ENCODE results near the gene PRKAB1. TPM values are rescaled to one million over a fixed set of nuclear protein-coding genes. Genes with fewer than 3 reads are reported as not detected.

PRKAB1 gene
- total RNA-seq, 1 donor from 2014 or later, result 32.5 TPM

DNA sequence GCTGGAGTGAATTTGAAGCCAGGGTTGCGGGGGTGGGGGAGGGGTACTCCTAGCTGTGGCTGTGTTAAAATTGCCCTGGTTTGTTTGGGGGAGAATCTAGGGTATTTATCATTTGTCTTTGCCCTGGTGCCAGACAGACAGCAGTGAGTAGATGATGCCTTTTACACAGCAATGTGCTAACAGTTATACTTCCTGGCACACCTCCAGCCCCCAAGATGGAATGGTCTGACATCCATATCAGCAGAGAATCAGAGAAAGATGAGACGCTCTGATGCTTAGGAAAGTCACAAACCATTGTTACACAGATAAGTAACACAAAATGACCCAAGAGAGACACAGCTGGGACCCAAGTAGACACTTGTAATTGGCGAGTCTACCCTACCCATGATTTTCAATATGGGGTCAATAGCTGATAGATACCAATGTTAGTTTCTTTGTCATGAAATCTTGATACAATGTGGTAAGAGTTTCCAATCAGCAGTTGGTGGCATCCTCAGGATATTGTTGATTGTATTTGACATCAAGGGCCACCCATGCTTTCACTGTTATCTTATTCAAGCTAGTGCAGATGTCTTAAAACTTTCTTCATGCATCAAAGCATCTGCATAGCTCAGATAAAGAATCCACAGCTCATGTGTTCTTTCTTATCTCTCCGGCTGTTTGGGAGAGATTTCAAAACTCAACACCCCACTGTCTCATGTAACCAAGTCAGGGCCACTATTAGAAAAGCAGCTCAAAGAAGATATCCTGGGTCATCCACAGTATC, 2.6 kb upstream of the PRKAB1 start:
- no peak overlapping the region for H3K27ac Mint-ChIP-seq
- TF ChIP-seq, protein P1, sequence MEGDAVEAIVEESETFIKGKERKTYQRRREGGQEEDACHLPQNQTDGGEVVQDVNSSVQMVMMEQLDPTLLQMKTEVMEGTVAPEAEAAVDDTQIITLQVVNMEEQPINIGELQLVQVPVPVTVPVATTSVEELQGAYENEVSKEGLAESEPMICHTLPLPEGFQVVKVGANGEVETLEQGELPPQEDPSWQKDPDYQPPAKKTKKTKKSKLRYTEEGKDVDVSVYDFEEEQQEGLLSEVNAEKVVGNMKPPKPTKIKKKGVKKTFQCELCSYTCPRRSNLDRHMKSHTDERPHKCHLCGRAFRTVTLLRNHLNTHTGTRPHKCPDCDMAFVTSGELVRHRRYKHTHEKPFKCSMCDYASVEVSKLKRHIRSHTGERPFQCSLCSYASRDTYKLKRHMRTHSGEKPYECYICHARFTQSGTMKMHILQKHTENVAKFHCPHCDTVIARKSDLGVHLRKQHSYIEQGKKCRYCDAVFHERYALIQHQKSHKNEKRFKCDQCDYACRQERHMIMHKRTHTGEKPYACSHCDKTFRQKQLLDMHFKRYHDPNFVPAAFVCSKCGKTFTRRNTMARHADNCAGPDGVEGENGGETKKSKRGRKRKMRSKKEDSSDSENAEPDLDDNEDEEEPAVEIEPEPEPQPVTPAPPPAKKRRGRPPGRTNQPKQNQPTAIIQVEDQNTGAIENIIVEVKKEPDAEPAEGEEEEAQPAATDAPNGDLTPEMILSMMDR (conservative IDR thresholded peaks at IDR 0.05), result no peak
- peaks cover 15% of the 10 kb centered on the region for H3K27me3 Mint-ChIP-seq
- H3K4me1 Mint-ChIP-seq (ENCODE audit: unreplicated experiment), result peaks cover 14% of the 10 kb centered on the region
- H3K9me3 Mint-ChIP-seq, result no peaks in the 10 kb centered on the region
- no peak overlapping the region for H3K4me3 Mint-ChIP-seq
- no peak for DNase-seq (ENCODE audit: extremely low spot score, unreplicated experiment)
- peaks cover 2% of the 10 kb centered on the region for H3K36me3 Mint-ChIP-seq

DNA sequence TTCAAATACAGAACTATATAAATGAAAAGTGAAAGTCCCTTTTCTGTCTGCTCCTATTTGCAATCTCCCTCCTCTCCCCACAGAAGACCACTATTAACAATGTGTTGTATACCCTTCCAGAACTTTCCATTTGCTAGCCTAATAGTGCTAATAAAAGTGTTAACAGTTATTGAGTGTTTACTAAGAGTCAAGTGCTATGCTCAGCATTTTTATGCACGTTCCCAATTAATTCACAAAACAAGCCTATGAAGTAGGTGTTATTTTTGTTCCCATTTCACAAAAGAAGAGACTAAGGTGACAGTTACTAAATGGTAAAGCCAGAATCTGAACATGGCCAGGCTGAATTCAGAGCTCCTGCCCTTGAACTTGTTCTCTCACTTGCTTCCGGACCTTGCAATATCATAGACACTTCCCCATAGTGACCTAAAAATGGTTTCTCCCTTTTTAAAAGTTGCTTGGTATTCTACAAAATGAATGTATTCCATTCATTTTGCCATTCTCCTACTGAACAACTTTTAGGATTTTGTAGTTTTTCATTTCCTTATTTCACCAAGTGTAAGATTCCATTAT, 1.6 kb upstream of the PRKAB1 start:
- TF ChIP-seq, protein P1 (conservative IDR thresholded peaks at IDR 0.05), result no peak
- no peak for DNase-seq (ENCODE audit: extremely low spot score, unreplicated experiment)
- Mint-ChIP-seq H3K4me3 (no peak overlapping the region), H3K27ac (no peak overlapping the region), H3K4me1 (ENCODE audit: unreplicated experiment) (peaks cover 24% of the 10 kb centered on the region), H3K36me3 (peaks cover 6% of the 10 kb centered on the region), H3K9me3 (no peaks in the 10 kb centered on the region), H3K27me3 (peaks cover 15% of the 10 kb centered on the region)

DNA sequence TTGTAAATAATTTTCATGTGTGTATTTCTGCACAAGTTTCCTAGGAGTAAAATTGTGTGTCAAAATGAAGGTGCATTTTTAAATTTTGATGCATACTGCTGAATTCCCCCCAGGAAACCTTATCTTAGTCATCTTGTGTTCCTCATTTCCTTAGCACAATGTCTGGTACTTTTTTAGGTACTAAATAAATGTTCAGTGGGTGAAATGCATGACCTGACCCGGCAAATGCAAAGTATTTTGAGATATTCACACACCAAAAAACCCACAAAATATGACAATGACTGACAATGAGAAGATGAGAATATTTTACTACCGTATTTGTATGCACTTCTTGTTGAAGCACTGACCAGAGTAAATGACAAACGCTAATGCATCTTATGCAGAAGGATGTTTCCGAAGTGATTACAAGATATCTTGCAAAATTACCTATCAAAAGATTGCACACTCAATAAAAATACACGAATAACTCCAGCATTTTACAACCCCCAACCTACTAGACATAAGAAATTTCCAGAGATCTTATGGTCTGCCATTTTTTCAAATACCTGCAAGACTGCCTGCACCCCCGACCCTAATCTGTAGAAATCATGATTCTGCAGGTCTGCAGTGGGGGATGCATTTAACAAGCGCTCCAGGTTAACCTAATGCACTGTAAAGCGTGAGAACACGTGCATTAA, 895 bp upstream of the PRKAB1 start:
- H3K27me3 Mint-ChIP-seq, result peaks cover 11% of the 10 kb centered on the region

DNA sequence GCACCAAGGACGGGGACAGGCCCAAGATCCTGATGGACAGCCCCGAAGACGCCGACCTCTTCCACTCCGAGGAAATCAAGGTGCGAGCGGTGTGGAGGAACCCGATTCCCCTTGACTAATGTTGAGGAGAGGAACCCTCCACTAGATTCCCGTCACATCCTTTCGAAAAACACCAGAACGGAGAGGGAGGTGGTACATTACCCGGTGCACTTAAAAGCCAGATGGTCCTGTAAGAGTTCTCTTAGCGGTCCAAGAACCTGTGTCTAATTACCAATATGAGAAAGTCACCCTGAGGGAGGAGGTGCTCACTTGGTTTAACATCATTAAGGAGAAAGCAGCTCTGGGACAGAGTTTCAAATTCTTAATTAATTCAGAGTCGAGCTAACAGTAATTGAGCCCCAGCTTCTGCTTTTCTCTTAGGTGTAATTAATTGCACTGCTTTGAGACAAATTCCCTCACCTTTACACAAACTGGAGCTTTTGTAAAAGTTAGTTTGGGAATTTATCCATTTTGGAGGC, 450 bp downstream of the PRKAB1 start:
- peaks cover 24% of the 10 kb centered on the region for H3K4me1 Mint-ChIP-seq (ENCODE audit: unreplicated experiment)
- H3K36me3 Mint-ChIP-seq, result peaks cover 16% of the 10 kb centered on the region
- TF ChIP-seq, protein P1 (conservative IDR thresholded peaks at IDR 0.05), result no peak
- peaks cover 4% of the 10 kb centered on the region for H3K27me3 Mint-ChIP-seq
- H3K9me3 Mint-ChIP-seq, result no peaks in the 10 kb centered on the region
- DNase-seq (ENCODE audit: extremely low spot score, unreplicated experiment), result no peak
- H3K27ac Mint-ChIP-seq, result peak overlapping the region; percentile 85
- H3K4me3 Mint-ChIP-seq, result peak overlapping the region; percentile 94

More for the DNA sequence above, 895 bp upstream of the PRKAB1 start:
- DNase-seq (ENCODE audit: extremely low spot score, unreplicated experiment), result no peak
- peak overlapping the region; percentile 94 for H3K4me3 Mint-ChIP-seq
- TF ChIP-seq, protein P1 (conservative IDR thresholded peaks at IDR 0.05), result no peak
- peaks cover 24% of the 10 kb centered on the region for H3K4me1 Mint-ChIP-seq (ENCODE audit: unreplicated experiment)
- H3K36me3 Mint-ChIP-seq, result peaks cover 10% of the 10 kb centered on the region
- no peaks in the 10 kb centered on the region for H3K9me3 Mint-ChIP-seq
- peak overlapping the region; percentile 35 for H3K27ac Mint-ChIP-seq

DNA sequence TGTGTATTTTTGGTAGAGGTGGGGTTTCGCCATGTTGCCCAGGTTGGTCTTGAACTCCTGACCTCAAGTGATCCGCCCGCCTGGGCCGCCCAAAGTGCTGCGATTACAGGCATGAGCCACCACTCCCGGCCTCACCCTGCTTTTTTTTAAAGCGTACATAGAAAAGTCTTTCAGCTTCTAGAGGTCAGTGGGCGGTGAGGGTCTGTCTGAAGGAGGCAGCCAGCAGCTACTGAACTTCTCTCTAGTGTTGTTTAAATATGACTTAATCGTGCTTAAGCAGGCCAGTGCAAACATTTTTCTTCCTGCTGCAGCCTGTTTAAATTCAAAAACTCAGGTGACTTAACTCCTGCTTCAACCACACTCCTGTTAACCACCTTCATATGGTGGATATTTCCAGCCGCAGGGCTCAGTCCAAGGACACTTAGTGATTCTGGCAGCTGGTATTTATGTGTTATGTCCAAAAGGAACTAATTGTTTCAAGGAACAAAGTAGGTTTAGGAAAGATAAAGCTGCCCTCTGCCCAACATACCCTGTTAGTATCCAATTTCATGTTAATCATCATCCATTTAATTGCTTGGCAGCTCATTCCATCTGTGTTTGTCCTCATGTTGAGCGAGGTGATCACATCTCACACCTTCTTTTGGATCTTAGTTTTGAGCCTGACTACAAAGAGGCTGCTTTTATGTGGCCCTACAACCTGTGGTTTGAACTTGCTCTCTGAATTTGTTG, 2.0 kb downstream of the PRKAB1 start:
- Mint-ChIP-seq H3K27me3 (no peaks in the 10 kb centered on the region), H3K27ac (peak overlapping the region; percentile 88), H3K9me3 (no peaks in the 10 kb centered on the region), H3K4me3 (peak overlapping the region; percentile 84), H3K36me3 (peaks cover 26% of the 10 kb centered on the region), H3K4me1 (ENCODE audit: unreplicated experiment) (peaks cover 24% of the 10 kb centered on the region)
- DNase-seq (ENCODE audit: extremely low spot score, unreplicated experiment), result no peak
- TF ChIP-seq, protein P1 (conservative IDR thresholded peaks at IDR 0.05), result no peak

Data from type B pancreatic cell (in vitro differentiated cells).